GM10248 (cell line): ENCODE results near the gene ILF3.

Source experiments
- CTCF ChIA-PET: fragments of 300-600 bp; sonication (Branson Sonifier 250); formaldehyde crosslinking; extraction: SDS; loops from one replicate; lab custom pipeline; 2021; ENCODE audit warnings: antibody characterized with exemption; lab: Yijun Ruan, JAX
- POLR2A ChIA-PET: fragments of 350-650 bp; sonication (Branson Sonifier 250); formaldehyde crosslinking; extraction: SDS; loops from one replicate; lab custom pipeline; 2020; ENCODE audit warnings: antibody characterized with exemption; lab: Yijun Ruan, JAX
- DNase-seq: peaks from one replicate; pipeline ENCODE4 v3.0.0; 2012; ENCODE audit errors: extremely low spot score
- CTCF ChIP-seq: IDR thresholded peaks from 2 replicates; pipeline ENCODE4 v1.5.1; 2012; ENCODE audit warnings: mild to moderate bottlenecking, low read depth; ENCODE audit errors: extremely low read depth, missing control alignments, control extremely low read depth

The ILF3 gene

GRCh38 chr19:10735741-10736140, 81.6 kb downstream of the ILF3 start:
- TF ChIP-seq CTCF, result no peak
- ChIA-PET POLR2A (no interaction called here), CTCF (interaction anchor here (1.6 kb wide), 1 partner anchor 18 kb away, joined by 7 read pairs; the partner anchor contains the start of gene DNM2)
- DNase-seq, result no peak

- no peak for TF ChIP-seq CTCF
- POLR2A ChIA-PET, result no interaction called here
- CTCF ChIA-PET, result interaction anchor here (1.6 kb wide), 1 partner anchor 19 kb away, joined by 7 read pairs; the partner anchor contains the start of gene DNM2
- DNase-seq, result no peak
Observed at GRCh38 chr19:10736189-10736588, 82.0 kb downstream of the ILF3 start.

GRCh38 chr19:10736916-10737551, 82.9 kb downstream of the ILF3 start:
- no peak for DNase-seq
- no peak for TF ChIP-seq CTCF
- ChIA-PET CTCF (interaction anchor here (1.6 kb wide), 1 partner anchor 20 kb away, joined by 7 read pairs; the partner anchor contains the start of gene DNM2), POLR2A (no interaction called here)

- TF ChIP-seq CTCF, result no peak
- ChIA-PET POLR2A (no interaction called here), CTCF (interaction anchor here (1.5 kb wide), 1 partner anchor 127 kb away, joined by 3 read pairs; no protein-coding TSS in a partner anchor)
- DNase-seq, result no peak
Observed at GRCh38 chr19:10737722-10738121, 83.6 kb downstream of the ILF3 start.

GRCh38 chr19:10740798-10741197, 86.7 kb downstream of the ILF3 start:
- no peak for TF ChIP-seq CTCF
- ChIA-PET POLR2A (no interaction called here), CTCF (no interaction called here)
- no peak for DNase-seq
